Type B pancreatic cell (in vitro differentiated cells): ENCODE data around the gene SH3RF2. TPM values are rescaled to one million over a fixed set of nuclear protein-coding genes. Genes with fewer than 3 reads are reported as not detected.

Experiments used
- DNase-seq: peaks from one replicate; pipeline ENCODE4 v3.0.0; 2021; ENCODE audit warnings: mixed read lengths; ENCODE audit not compliant: unreplicated experiment; ENCODE audit errors: extremely low spot score
- H3K27ac Mint-ChIP-seq: 2 replicates; pipeline ENCODE4 v1.8.0; 2021; ENCODE audit warnings: mild to moderate bottlenecking, mixed read lengths
- H3K27me3 Mint-ChIP-seq: 2 replicates; pipeline ENCODE4 v1.8.0; 2021; ENCODE audit warnings: mixed read lengths
- H3K36me3 Mint-ChIP-seq: 2 replicates; pipeline ENCODE4 v1.8.0; 2021; ENCODE audit warnings: mixed read lengths
- H3K4me1 Mint-ChIP-seq: one replicate; pipeline ENCODE4 v1.8.0; 2021; ENCODE audit warnings: mixed read lengths; ENCODE audit not compliant: unreplicated experiment
- H3K4me3 Mint-ChIP-seq: 2 replicates; pipeline ENCODE4 v1.8.0; 2021; ENCODE audit warnings: mild to moderate bottlenecking, mixed read lengths
- H3K9me3 Mint-ChIP-seq: 2 replicates; pipeline ENCODE4 v1.8.0; 2021; ENCODE audit warnings: mixed read lengths
- CTCF ChIP-seq: fragments of 200-600 bp; sonication (generic); conservative IDR thresholded peaks from 2 replicates; pipeline ENCODE4 v1.5.0; 2021; ENCODE audit warnings: antibody characterized with exemption, mild to moderate bottlenecking
- total RNA-seq: library from RNA; stranded (reverse); gene quantifications from 2 replicates; pipeline ENCODE4 v1.2.1, GENCODE V29; 2021; ENCODE audit warnings: low replicate concordance

The SH3RF2 gene
- total RNA-seq, 1 donor from 2014 or later = 11.2 TPM

GRCh38 chr5:146015001-146015400, 78.6 kb downstream of the SH3RF2 start:
- H3K9me3 Mint-ChIP-seq = no peaks in the 10 kb centered on the region
- no peak for DNase-seq
- no peaks in the 10 kb centered on the region for H3K27me3 Mint-ChIP-seq
- H3K4me1 Mint-ChIP-seq = no peaks in the 10 kb centered on the region
- peaks cover 26% of the 10 kb centered on the region for H3K36me3 Mint-ChIP-seq
- no peak for TF ChIP-seq CTCF
- H3K27ac Mint-ChIP-seq = no peak overlapping the region
- H3K4me3 Mint-ChIP-seq = no peak overlapping the region

GRCh38 chr5:146016764-146017484, 80.5 kb downstream of the SH3RF2 start:
- H3K9me3 Mint-ChIP-seq = no peaks in the 10 kb centered on the region
- TF ChIP-seq CTCF = no peak
- peaks cover 26% of the 10 kb centered on the region for H3K36me3 Mint-ChIP-seq
- no peak for DNase-seq
- H3K4me3 Mint-ChIP-seq = no peak overlapping the region
- H3K27ac Mint-ChIP-seq = no peak overlapping the region
- H3K4me1 Mint-ChIP-seq = no peaks in the 10 kb centered on the region
- no peaks in the 10 kb centered on the region for H3K27me3 Mint-ChIP-seq

GRCh38 chr5:146018514-146019375, 82.4 kb downstream of the SH3RF2 start:
- H3K27me3 Mint-ChIP-seq = no peaks in the 10 kb centered on the region
- TF ChIP-seq CTCF = no peak
- no peak overlapping the region for H3K4me3 Mint-ChIP-seq
- H3K4me1 Mint-ChIP-seq = no peaks in the 10 kb centered on the region
- no peaks in the 10 kb centered on the region for H3K9me3 Mint-ChIP-seq
- DNase-seq = no peak
- no peak overlapping the region for H3K27ac Mint-ChIP-seq
- peaks cover 21% of the 10 kb centered on the region for H3K36me3 Mint-ChIP-seq

GRCh38 chr5:146020100-146020499, 83.7 kb downstream of the SH3RF2 start:
- H3K27me3 Mint-ChIP-seq = no peaks in the 10 kb centered on the region
- DNase-seq = no peak
- H3K4me1 Mint-ChIP-seq = peaks cover 3% of the 10 kb centered on the region
- no peak overlapping the region for H3K4me3 Mint-ChIP-seq
- no peak overlapping the region for H3K27ac Mint-ChIP-seq
- peaks cover 17% of the 10 kb centered on the region for H3K36me3 Mint-ChIP-seq
- no peak for TF ChIP-seq CTCF
- no peaks in the 10 kb centered on the region for H3K9me3 Mint-ChIP-seq

GRCh38 chr5:146024034-146024433, 87.7 kb downstream of the SH3RF2 start:
- TF ChIP-seq CTCF = no peak
- Mint-ChIP-seq H3K4me3 (no peak overlapping the region), H3K9me3 (no peaks in the 10 kb centered on the region), H3K27ac (no peak overlapping the region), H3K4me1 (peaks cover 26% of the 10 kb centered on the region), H3K36me3 (peaks cover 8% of the 10 kb centered on the region), H3K27me3 (no peaks in the 10 kb centered on the region)
- DNase-seq = no peak
